Midbrain (tissue), 1 donor: ENCODE measurements around the gene HDC.

ENCODE experiments used
- DNase-seq: peaks from one replicate; lab custom pipeline; 2025; lab: John Stamatoyannopoulos, UW

Gene HDC

DNA sequence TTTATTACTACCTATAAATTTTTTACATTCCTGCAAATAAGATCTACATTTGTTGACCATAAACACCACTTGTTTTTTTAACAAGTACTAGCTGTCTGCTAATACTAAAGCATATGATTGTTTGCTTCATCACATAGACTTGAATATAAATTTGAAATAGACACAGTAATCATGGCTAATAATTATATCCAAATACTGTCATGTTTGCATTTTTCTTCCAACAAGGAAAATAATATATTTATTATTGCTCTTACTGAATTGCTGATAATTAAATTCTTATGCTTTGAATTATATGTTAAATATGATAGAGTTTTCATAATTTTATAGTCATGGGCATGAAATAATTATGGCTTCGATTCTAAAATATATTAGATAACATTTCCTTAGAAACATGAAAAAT is 40.5 kb downstream of the HDC start:
- no peak for DNase-seq

DNA sequence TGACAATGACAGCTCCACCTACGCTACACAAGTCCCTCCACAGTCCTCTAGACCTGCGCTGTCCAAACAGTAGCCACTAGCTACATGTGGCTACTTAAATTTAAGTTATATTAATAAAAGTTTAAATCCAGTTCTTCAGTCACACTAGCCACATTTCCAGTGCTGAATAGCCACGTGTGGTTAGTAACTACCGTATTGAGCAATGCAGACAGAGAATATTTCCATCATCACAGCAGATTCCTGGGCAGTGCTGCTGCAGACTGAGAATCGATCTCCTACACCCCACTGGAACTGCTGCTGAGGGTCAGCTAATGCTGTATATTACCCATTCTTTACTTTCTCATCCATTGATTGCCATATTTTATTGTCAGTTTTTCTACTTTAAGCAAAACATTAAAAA is 40.9 kb downstream of the HDC start:
- DNase-seq: no peak

GRCh38 chr15:50222181-50222580 is 43.3 kb downstream of the HDC start:
- no peak for DNase-seq

GRCh38 chr15:50219820-50220219 is 45.7 kb downstream of the HDC start:
- DNase-seq: no peak

- no peak for DNase-seq
Observed at GRCh38 chr15:50218691-50219090, 46.8 kb downstream of the HDC start.

DNA sequence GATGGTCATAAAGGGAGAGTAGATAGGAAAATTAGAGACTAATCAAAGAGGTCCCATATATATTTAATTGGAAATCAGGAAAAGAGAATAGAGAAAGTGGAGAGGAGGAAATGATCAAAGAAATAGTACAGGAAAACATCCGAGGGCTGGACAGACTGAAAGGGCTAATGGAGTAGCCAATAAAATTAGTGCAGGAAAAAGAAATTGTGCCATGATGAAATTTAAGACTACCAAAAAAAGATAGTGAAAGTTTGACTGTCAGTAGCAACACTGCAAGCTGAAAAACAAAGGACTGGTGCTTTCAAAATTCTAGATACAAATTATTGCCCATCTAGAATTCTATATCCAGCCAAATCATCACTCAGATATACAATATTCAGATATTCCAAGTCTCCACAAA is 47.2 kb downstream of the HDC start:
- no peak for DNase-seq

- DNase-seq: no peak
Observed at GRCh38 chr15:50210462-50211157, 54.9 kb downstream of the HDC start.

DNA sequence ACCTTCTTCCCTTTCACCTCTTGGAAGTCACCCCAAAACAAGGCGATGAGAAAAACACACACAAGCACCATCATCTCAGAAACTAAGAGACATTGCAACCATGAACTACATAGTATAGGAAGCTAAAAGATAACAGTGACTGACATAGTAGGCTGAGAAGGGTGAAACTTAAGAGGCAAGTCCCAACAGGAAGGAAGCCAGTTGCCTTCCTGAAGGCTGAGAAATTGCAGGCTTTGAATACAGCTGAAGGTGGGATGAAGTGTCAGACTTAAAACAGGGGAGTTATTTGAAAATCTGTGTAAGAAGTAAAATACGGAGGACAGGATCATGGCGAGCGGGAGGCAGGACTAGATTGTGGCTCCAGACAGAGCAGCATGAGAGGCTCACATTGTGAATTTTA is 55.7 kb downstream of the HDC start:
- no peak for DNase-seq

DNA sequence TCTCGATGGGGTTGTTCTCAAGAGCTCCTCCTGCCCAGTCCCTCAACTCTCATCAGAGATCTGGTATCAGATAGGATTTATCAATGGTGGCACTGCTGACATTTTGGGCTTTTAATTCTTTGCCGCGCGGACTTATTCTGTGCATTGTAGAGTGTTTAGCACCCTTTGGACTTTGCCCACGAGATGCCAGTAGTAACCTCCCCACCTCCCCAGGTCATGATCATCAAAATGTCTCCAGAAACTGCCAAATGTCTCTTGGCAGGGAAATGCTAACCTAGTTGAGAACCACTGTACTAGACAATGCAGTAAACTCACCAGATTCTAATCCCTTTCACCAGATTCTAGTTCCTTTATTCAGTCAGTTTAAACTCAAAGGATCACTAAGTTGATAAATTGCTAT is 59.5 kb downstream of the HDC start:
- DNase-seq: no peak

GRCh38 chr15:50202003-50202402 is 63.5 kb downstream of the HDC start:
- DNase-seq: no peak

GRCh38 chr15:50192926-50193620 is 72.5 kb downstream of the HDC start:
- no peak for DNase-seq

- no peak for DNase-seq
Observed at GRCh38 chr15:50192164-50192563, 73.4 kb downstream of the HDC start.
